ENCODE data around the gene AFF1. TPM values are rescaled to one million over a fixed set of nuclear protein-coding genes. Genes with fewer than 3 reads are reported as not detected.

AFF1 gene
- total RNA-seq, 1 donor from 2014 or later, result 13.2 TPM

DNA sequence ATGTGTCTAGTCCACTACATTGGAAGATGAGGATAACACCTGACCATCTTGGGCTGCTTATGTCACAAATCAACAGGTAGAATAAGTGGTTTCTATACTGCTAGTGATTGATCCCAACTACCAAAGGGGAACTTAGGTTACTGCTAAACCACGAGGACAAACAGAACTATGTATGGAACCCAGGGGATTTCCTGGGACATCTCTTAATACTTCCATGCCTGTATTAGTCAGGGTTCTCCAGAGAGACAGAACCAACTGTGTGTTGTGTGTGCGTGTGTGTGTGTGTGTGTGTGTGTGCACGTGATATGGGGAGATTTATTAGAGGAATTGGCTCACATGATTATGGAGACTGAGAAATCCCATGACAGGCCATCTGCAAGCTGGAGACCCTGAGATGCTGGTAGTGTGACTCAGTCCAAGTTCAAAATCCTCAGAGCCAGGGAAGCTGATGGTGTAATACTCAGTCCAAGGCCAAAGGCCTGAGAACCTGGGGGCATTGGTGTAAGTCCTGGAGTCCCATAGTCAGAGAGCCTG, 16.2 kb upstream of the AFF1 start:
- no peak for DNase-seq (ENCODE audit: low read depth in 2 of 2)

DNA sequence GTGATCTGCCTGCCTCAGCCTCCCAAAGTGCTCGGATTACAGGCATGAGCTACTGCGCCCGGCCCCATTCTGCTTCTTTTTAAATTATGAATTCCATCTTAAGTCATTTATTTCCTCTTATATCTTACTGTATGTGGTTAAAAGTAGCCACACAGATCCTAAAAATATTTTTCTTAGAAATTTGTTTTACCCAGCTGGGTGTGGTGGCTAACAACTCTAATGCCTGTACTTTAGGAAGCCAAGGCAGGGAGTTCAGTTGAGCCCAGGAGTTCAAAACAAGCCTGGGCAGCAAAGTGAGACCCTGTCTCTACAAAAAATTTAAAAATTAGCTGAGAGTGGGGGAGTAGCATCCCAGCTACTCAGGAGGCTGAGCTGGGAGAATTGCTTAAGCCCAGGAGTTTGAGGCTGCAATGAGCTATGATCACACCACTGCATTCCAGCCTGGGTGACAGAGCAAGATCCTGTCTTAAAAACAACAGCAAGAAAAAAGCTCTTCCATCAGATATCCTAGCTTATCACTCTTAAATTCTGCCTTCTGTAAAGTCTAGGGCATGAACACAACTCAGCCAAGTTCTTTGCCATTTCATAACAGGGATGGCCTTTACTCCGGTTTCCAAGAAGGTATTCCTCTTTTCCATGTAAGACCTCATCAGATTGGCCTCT, 15.1 kb upstream of the AFF1 start:
- no peak for DNase-seq (ENCODE audit: low read depth in 2 of 2)

DNA sequence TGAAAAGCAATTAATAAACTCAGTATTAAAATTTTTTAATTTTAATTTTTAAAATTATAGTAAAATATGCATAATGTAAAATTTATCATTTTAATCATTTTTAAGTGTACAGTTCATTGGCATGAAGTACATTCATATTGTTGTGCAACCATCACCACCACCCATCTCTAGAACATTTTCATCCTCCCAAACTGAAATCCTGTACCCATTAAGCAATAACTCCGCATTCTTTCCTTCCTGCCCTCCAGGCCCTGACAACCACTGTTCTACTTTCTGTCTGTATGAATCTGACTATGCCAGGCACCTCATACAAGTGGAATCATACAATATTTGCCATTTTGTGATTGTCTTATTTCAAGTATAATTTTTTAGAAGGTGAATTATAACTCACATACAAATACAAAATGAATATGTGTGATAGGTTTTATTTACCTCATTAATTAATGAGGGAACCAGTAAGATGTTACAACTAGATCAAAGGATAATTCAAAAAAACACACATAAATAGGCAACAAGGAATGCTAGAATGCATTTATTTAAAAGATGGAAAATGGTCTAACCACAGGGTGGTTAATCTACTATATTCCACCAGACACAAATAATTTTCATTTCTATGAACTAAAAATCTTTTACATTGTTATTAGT, 13.1 kb upstream of the AFF1 start:
- DNase-seq (ENCODE audit: low read depth in 2 of 2), result no peak

DNA sequence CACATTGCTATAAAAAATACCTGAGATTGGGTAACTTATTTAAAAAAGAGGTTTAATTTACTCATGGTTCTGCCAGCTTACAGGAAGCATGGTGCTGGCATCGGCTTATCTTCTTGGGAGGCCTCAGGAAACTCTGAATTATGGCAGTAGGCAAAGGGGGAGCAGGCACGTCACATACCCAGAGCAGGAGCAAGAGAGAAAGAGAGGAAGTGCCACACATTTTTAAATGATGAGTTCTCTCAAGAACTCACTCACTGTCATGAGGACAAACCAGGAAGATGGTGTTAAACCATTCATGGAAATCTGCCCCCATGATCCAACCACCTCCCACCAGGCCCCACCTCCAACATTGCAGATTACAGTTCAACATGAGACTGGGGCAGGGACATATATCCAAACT, 10.0 kb upstream of the AFF1 start:
- DNase-seq (ENCODE audit: low read depth in 2 of 2), result peak; percentile 82 to 88

DNA sequence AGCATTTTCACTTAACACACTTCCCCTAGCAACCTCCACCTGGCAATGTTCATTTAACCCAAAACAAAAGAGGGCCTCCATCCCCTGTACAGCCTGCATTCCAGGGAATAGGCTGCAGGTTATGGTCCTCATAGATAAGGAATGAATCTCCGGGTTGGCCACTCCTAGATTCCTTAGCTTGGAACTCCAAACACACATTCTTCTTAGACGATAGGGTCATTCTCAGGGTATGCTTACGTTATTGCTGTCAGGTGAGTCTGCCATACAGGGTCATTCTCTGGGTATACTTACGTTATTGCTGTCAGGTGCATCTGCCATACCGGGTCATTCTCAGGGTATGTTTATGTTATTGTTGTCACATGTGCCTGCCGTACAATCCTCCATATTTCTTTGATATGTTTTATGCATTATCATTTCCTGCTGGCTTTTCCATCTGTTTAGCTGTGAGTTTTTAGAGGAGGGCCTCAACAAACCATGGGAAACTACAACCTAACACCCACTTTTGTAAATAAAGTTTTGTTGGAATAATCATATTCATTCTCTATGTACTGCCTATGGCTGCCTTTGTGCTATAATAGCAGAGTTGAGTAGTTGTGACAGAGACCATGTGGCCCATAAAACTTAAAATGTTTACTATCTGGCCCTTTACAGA, 8.2 kb upstream of the AFF1 start:
- no peak for DNase-seq (ENCODE audit: low read depth in 2 of 2)

DNA sequence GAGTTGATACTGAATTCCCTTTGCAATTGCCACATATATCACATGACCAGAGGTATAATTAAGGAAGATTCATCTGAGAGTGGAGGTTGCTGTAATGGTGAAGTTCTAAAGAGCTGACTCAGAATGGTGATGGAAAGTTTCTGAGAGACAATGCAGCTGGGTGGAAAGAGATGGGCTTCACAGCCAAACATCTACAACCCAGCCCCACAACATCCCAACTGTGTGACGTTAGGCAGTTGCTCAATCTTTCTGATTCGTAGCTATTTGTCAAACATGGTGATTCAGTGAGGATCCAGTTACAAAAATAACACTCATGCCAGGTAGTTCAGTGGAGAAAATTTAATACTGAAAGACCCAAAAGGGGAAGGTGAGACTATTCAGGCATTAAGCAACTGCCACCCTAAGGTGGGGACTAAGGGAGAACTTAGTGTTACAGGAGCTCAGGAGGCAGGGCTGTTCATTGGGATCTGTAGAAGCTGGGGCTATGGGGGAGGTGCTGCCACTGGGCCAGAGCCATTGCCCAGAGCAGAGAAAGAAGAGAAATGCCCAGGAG, 6.9 kb upstream of the AFF1 start:
- DNase-seq (ENCODE audit: low read depth in 2 of 2), result peak; percentile 77 to 95

DNA sequence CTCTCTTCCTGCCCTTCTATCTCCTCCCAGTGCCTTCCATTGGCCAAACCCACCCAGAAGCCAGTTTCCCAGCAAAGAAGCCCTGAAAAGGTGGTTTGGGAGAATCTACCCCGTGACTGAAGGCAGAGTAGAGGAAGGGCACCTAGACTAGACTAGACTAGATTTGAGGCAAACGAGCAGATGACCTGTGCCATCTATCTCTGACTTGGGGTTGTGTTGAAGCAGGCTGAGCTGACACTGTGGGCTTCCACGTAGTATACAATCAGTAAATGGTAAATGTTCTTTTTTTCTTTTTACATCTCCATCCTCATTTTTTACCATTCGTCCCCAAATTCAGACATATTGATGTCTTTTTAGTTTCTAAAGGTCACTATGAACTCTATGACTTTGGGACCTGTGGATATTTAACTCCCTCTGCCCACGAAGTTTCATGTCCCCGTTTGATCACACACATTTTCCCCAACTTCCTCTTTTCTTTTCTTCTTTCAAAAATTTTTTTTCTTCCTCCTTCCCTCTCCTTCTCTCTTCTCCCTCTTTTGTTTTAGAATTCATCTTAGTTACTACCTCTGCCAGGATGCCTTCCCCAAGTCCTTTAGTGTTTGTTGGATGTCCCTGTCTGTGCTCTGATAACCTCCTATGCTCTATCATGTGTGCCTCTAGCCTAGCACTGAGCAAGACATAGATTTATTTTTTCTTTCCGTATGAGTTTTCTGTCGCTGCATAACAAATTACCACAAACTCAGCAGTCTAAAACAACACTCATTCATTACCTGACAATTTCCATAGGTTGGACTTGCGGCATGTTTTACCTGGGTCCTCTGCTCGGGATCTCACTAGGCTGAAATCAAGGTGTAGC, 6.2 kb upstream of the AFF1 start:
- no peak for DNase-seq (ENCODE audit: low read depth in 2 of 2)

DNA sequence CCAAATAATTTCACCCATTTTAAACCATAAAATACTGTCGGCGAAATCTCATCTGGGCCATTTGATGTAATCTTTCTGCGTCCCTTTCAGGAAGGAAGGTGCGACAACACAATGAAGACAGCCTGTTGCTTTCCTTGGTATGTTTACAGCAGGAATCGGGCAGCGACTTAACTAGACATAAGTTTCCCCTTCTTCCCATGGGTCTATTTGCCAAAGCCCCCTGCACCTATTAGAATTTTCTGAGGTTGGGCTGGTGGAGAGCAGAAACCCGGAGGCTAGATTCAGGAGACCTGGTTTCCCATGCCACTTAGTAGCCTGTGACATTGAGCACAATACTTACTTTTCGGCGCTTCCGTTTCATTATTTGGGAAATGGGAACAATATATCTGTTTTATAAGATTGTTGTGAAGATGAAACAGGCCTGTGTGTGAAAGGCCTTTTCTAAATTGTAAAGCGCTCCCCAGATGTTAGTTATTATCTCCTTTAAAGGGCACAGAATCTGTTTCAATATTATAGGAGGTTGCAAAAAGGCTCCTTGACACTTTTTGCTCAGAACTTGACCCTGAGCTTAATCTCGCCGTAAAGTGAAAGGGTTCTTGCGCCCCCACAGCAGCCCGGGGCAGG, 552 bp upstream of the AFF1 start:
- DNase-seq (ENCODE audit: low read depth in 2 of 2), result peak in 1 of 2 donors; percentile 33

DNA sequence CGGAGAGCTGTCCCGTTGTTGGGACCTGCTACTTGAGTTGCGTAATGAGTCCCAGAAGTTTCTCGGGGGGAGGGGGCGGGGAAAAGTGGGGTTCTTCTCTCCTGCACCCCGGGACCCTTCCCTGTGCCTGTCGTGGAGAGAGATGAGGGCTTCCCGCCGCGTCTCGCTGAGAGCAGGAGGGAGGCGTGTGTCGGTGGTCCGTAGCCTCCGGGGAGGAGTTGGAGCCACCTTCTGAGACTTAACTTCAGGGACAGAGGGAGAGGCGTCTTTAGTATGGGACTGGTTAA, 698 bp downstream of the AFF1 start:
- DNase-seq (ENCODE audit: low read depth in 2 of 2), result no peak

DNA sequence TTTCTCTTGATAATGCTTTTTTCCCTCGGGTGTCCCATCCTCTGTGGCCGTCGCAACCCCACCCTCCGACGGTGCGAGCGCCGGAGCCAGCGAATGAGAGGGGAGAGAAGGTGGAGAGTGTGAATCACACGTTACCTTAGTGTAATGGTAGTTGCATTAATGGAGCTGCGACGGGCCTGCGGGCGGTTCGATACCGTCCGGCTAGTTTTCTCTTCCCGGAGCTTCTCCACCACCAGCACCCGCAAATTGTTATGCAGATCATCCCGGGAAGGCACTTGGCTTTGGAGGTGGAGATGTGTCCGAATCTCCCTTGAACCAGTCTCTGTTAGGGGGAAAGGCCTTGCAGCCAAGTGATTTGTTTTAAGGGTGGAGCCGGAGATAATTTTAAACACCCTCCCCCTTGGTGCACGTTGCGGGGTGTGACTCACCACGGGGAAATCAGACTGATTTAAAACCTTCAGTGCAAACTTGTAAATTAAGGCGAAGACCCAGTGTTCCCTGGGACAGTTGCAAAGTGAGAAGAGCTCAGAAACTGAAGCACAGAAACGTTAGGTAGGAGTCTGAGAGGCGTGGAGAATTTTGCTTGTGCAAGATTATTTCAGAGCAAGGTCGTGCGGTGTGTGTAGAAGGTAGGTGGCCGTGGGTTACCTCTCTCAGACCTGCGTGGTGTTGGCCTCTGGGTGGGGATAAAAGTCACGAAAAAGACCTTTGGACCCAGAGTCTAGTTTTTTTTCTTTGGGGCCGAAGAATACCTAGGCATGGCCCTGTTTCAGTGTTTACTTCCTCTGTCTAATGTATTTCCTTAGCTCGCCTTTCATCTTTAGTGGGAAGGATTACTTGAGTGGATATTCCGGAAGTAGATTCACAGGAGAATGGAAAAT, 1.3 kb downstream of the AFF1 start:
- DNase-seq (ENCODE audit: low read depth in 2 of 2), result peak; percentile 55 to 78

DNA sequence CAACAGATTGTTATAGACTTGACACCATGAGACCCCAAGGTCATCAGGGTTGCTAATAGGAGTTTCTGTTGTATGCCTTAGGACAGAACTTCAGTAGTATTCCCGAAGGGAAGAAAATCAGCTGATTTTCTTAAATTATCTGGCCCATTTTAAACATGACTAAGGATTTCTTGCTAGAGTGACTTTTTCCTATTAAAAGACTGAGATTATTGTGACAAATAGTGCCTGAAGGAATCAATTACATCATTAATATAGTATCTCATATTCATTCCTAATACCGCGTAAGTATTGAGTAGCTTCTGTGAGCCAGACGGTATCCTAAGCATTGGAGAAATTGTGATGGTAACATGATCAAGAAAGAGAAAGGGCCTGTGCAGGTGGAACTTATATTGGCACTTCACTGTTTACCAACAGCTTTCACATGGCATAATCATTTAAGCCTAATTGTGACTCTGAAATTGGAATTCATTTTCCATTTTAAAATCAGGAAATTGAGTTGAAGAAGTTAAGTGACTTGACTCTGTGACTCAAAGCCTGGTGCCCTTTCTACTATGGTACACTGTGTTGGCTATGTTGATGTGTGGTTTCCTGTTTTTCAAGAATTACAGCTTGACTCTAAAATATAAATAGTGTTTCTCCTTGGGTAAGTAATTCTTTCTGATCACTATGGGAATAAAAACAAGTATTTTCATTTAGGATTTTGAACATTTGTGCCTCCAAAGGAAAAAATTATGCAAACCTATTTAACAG, 4.1 kb downstream of the AFF1 start:
- peak in 1 of 2 donors; percentile 79 for DNase-seq (ENCODE audit: low read depth in 2 of 2)

DNA sequence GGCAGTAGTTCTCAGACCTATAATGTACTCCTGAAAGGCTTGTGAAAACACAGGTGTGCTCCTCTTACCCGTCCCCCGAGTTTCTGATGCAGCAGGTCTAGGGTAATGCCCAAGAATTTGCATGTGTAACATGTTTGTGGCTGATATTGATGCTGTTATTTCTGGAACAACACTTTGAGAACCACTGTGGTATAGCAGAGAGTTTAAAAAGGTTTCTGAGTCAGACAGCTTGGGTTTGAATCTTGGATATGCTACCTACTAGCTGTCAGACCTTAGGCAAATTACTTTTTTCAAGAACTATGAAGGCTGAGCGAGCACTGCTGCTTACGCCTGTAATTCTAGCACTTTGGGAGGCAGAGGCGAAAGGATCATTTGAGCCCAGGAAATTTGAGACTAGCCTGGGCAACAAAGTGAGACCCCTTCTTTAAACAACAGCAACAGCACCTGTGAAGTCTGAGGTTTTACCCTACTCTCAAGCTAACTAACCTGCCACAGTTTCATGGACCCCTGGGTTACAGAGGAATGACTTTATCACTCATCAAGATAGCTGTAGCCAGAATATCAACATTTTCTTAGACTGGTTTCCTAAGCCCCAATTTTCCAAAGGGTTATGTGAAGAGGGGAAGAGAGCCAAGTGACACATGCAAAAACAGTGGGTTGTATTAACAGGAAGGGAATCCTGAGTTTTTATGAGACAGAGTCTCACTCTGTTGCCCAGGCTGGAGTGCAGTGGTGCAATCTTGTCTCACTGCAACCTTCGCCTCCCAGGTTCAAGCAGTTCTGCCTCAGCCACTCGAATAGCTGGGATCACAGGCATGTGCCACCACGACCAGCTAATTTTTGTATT, 5.1 kb downstream of the AFF1 start:
- peak in 1 of 2 donors; percentile 60 for DNase-seq (ENCODE audit: low read depth in 2 of 2)

DNA sequence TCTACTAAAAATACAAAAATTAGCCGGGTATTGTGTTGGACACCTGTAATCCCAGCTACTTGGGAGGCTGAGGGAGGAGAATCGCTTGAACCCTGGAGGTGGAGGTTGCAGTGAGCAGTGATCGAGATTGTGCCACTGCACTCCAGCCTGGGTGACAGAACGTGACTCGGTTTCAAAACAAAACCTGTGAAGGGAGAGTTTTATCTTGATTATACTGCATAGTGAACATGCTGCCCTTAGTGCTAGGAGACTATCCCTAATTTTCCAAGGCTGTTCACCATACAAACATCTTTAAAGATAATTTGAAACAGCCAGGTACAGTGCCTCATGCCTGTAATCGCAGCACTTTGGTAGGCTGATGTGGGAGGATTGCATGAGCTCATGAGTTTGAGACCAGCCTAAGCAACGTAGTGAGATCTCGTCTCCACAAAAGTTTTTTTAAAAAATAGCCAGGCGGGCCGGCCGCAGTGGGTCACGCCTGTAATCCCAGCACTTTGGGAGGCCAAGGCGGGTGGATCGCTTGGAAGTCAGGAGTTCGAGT, 6.2 kb downstream of the AFF1 start:
- DNase-seq (ENCODE audit: low read depth in 2 of 2), result no peak

DNA sequence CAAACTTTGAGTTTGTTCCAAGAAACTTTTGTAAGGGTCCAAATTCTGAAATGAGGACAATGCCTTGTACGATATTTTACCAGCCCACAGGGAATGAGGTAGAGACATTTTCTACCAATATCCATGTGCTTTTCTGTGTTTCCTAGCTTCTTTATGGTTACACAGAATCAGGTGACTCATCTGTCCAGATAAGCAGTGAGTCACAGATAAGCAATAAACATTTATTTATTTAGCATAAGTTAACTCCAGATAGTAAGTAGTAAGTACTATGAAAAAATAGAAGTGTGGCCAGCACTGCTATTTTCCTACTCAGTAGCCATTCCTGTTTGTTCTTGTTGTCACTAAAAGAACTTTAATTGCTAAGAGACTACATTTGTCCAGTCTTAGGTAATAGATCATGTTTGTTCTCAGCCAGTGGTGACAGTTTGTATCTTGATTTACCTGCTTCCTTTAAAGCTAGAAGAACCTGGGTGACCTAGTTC, 7.4 kb downstream of the AFF1 start:
- peak in 1 of 2 donors; percentile 67 for DNase-seq (ENCODE audit: low read depth in 2 of 2)

DNA sequence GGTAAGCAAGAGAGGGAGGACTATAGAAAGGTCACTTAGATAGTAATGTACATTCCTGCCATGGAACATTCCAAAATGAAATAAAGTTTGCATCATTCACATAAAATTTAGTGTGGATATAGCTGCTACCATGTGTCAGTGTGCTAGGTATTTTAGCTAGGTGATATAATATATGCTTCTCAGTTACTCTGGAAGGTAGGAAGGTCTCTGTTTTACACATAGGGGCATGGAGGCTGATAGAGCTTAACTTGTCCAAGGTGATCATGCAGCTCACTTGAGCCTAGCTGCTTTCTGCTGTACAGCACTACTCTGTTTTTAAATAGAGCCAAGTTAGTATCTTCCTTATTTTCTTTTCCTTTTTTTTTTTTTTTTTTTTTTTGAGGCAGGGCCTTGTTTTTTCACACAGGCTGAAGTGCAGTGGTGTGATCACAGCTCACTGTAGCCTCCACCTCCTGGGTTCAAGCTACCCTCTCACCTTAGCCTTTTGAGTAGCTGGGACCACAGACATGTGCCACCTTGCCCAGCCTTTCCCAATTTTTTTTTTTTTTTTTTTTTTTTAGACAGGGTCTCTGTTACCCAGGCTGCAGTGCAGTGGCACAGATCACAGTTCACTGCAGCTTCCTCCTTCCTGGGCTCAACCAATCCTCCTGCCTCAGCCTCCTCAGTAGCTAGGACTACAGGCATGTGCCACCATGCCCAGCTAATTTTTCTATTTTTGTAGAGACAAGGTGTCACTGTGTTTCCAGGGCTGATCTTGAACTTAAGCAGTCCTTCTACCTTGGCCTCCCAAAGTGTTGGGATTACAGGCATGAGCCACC, 10.4 kb downstream of the AFF1 start:
- no peak for DNase-seq (ENCODE audit: low read depth in 2 of 2)

DNA sequence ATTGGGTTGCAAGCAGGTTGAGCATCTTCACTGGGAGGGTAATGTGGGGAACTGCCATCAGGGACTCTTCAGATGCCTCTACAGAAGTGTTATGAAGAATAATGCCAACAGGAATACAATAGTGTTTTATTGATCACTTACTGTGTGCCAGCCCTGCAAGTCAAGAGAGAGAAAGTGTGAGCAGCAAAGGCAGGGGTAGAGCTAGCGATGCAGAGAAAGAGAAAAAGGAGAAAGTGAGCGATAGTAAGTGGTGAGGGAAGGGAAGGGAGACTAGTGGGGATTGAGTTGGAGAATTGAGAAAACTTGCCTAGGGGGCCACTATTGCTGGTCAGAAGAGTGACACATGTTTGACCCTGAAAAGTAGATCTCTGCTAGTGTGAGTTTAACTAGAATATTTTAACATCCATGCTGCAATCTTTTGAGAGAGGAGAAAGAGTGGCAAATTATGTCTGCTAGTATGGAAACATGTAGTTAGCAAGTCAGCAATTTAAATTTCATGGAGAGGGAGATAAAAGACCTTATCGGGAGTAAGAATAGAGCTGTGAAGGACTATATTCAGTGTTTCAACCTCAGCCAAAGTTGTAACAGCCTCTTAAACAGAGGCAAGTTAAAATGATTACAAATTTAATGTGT, 12.2 kb downstream of the AFF1 start:
- DNase-seq (ENCODE audit: low read depth in 2 of 2), result no peak

Data from dermis microvascular lymphatic vessel endothelial cell (primary cell).